ENCODE results near the gene TADA3. TPM values are rescaled to one million over a fixed set of nuclear protein-coding genes. Genes with fewer than 3 reads are reported as not detected.

Gene TADA3
- total and polyA plus RNA-seq, 2 experiments from 2014 or later: 29.1 to 61.7 TPM

DNA sequence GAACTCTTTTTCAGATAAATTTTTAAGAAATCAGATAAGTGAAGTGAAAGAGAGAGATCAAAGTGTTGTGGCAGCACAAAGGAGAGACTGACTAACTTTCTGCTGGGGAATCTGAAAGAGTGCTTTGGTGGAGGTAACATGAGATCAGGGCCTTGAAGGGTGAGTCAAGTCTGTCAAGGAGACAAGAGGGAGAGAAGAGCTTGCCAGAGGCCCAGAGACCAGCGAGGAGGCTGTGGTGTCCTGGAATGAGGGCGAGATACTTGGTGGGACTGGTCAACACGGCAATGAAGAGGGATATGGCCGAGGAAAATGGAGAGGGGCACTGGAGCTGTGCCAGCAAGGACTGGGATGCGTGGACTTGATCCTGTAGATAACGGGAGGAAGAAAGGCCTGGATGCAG lies 4.6 kb downstream of the TADA3 start (continued):
- TF ChIP-seq, protein P1, sequence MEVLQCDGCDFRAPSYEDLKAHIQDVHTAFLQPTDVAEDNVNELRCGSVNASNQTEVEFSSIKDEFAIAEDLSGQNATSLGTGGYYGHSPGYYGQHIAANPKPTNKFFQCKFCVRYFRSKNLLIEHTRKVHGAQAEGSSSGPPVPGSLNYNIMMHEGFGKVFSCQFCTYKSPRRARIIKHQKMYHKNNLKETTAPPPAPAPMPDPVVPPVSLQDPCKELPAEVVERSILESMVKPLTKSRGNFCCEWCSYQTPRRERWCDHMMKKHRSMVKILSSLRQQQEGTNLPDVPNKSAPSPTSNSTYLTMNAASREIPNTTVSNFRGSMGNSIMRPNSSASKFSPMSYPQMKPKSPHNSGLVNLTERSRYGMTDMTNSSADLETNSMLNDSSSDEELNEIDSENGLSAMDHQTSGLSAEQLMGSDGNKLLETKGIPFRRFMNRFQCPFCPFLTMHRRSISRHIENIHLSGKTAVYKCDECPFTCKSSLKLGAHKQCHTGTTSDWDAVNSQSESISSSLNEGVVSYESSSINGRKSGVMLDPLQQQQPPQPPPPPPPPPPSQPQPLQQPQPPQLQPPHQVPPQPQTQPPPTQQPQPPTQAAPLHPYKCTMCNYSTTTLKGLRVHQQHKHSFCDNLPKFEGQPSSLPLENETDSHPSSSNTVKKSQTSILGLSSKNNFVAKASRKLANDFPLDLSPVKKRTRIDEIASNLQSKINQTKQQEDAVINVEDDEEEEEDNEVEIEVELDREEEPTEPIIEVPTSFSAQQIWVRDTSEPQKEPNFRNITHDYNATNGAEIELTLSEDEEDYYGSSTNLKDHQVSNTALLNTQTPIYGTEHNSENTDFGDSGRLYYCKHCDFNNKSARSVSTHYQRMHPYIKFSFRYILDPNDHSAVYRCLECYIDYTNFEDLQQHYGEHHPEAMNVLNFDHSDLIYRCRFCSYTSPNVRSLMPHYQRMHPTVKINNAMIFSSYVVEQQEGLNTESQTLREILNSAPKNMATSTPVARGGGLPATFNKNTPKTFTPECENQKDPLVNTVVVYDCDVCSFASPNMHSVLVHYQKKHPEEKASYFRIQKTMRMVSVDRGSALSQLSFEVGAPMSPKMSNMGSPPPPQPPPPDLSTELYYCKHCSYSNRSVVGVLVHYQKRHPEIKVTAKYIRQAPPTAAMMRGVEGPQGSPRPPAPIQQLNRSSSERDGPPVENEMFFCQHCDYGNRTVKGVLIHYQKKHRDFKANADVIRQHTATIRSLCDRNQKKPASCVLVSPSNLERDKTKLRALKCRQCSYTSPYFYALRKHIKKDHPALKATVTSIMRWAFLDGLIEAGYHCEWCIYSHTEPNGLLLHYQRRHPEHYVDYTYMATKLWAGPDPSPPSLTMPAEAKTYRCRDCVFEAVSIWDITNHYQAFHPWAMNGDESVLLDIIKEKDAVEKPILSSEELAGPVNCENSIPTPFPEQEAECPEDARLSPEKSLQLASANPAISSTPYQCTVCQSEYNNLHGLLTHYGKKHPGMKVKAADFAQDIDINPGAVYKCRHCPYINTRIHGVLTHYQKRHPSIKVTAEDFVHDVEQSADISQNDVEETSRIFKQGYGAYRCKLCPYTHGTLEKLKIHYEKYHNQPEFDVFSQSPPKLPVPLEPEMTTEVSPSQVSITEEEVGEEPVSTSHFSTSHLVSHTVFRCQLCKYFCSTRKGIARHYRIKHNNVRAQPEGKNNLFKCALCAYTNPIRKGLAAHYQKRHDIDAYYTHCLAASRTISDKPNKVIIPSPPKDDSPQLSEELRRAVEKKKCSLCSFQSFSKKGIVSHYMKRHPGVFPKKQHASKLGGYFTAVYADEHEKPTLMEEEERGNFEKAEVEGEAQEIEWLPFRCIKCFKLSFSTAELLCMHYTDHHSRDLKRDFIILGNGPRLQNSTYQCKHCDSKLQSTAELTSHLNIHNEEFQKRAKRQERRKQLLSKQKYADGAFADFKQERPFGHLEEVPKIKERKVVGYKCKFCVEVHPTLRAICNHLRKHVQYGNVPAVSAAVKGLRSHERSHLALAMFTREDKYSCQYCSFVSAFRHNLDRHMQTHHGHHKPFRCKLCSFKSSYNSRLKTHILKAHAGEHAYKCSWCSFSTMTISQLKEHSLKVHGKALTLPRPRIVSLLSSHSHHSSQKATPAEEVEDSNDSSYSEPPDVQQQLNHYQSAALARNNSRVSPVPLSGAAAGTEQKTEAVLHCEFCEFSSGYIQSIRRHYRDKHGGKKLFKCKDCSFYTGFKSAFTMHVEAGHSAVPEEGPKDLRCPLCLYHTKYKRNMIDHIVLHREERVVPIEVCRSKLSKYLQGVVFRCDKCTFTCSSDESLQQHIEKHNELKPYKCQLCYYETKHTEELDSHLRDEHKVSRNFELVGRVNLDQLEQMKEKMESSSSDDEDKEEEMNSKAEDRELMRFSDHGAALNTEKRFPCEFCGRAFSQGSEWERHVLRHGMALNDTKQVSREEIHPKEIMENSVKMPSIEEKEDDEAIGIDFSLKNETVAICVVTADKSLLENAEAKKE (CRISPR knock-in tag; IDR thresholded peaks at IDR 0.05): no peak
- no peak for TF ChIP-seq POLR2AphosphoS5 (IDR thresholded peaks at IDR 0.05; ENCODE audit: low read depth)
- TF ChIP-seq, protein P2, sequence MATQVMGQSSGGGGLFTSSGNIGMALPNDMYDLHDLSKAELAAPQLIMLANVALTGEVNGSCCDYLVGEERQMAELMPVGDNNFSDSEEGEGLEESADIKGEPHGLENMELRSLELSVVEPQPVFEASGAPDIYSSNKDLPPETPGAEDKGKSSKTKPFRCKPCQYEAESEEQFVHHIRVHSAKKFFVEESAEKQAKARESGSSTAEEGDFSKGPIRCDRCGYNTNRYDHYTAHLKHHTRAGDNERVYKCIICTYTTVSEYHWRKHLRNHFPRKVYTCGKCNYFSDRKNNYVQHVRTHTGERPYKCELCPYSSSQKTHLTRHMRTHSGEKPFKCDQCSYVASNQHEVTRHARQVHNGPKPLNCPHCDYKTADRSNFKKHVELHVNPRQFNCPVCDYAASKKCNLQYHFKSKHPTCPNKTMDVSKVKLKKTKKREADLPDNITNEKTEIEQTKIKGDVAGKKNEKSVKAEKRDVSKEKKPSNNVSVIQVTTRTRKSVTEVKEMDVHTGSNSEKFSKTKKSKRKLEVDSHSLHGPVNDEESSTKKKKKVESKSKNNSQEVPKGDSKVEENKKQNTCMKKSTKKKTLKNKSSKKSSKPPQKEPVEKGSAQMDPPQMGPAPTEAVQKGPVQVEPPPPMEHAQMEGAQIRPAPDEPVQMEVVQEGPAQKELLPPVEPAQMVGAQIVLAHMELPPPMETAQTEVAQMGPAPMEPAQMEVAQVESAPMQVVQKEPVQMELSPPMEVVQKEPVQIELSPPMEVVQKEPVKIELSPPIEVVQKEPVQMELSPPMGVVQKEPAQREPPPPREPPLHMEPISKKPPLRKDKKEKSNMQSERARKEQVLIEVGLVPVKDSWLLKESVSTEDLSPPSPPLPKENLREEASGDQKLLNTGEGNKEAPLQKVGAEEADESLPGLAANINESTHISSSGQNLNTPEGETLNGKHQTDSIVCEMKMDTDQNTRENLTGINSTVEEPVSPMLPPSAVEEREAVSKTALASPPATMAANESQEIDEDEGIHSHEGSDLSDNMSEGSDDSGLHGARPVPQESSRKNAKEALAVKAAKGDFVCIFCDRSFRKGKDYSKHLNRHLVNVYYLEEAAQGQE (IDR thresholded peaks at IDR 0.05; ENCODE audit: unreplicated experiment): no peak

DNA sequence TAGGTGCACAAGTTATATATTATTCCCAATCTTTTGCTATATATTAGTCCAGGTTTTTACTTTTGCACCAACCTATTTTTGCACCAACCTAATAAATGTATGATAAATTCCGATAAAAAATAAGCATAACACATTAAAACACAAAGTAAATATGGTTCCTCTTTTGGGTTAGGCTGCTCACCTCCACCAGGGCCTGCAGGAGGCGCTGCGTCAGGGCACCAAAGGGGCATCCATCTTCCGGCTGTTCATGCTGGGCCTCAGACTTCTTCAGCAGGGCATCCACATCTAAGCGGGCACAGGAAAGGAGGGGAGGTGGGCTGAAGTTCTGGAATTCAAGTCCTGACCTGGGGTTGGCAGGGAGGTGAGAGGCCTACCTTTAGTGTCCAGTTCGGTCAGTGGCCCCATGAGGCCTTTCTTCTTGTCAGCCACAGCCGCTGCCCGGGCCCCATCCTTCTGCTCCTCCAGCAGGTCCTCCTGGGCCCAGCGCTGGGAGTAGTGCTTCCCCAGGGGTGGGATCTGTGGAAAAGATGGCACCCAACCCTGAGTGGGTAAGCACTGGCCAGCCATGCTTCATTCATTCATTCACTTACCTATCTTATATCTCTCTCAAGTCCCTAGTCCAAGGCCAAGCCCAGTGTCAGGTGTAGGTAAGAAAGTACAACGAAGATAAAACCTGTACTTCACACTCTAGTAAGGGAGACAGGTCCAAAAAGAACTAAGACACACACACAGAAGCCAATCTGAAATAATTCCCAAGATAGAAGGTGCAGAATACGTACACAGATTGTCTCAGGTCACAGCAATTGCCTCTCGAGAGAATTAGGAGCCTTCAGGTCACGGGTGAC lies 5.2 kb downstream of the TADA3 start:
- no peaks in the 10 kb centered on the region for H3K27me3 ChIP-seq (ENCODE audit: insufficient read depth)
- no peak overlapping the region for H3K4me2 ChIP-seq
- H3K4me3 ChIP-seq: no peak overlapping the region
- H3K36me3 ChIP-seq (ENCODE audit: insufficient read depth): peaks cover 10% of the 10 kb centered on the region; the same call in 1 of the 2 replicates
- no peak overlapping the region for H3K27ac Mint-ChIP-seq
- no peaks in the 10 kb centered on the region for H4K20me1 ChIP-seq (replicated peaks; ENCODE audit: insufficient read depth)
- H3K9me2 ChIP-seq (ENCODE audit: insufficient read depth): no peaks in the 10 kb centered on the region
- peak; percentile 63 for ATAC-seq
- 0 out of 2 replicates have a peak, but pooled peaks cover 8% of the 10 kb centered on the region for H3F3A ChIP-seq (replicated peaks; ENCODE audit: low read depth)
- no peak overlapping the region for H3K4me3 Mint-ChIP-seq
- TF ChIP-seq, protein P3, sequence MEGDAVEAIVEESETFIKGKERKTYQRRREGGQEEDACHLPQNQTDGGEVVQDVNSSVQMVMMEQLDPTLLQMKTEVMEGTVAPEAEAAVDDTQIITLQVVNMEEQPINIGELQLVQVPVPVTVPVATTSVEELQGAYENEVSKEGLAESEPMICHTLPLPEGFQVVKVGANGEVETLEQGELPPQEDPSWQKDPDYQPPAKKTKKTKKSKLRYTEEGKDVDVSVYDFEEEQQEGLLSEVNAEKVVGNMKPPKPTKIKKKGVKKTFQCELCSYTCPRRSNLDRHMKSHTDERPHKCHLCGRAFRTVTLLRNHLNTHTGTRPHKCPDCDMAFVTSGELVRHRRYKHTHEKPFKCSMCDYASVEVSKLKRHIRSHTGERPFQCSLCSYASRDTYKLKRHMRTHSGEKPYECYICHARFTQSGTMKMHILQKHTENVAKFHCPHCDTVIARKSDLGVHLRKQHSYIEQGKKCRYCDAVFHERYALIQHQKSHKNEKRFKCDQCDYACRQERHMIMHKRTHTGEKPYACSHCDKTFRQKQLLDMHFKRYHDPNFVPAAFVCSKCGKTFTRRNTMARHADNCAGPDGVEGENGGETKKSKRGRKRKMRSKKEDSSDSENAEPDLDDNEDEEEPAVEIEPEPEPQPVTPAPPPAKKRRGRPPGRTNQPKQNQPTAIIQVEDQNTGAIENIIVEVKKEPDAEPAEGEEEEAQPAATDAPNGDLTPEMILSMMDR (conservative IDR thresholded peaks at IDR 0.05; ENCODE audit: low read depth in 2 of 2): peak; percentile 74 to 88
- TF ChIP-seq, protein P2 (IDR thresholded peaks at IDR 0.05; ENCODE audit: unreplicated experiment): no peak
- no peaks in the 10 kb centered on the region for H3K9me3 Mint-ChIP-seq
- H3K4me1 ChIP-seq (ENCODE audit: insufficient read depth): no peaks in the 10 kb centered on the region; the same call in 1 of the 2 replicates
- peaks cover 74% of the 10 kb centered on the region for H3K36me3 Mint-ChIP-seq (ENCODE audit: low read depth)
- H3K79me2 ChIP-seq (replicated peaks; ENCODE audit: insufficient read depth): no peaks in the 10 kb centered on the region
- H2AFZ ChIP-seq: no peak overlapping the region
- 0 out of 2 replicates have a peak overlapping the region, but pooled peaks have one; percentile 45 for H3K27ac ChIP-seq (ENCODE audit: low read depth)
- H3K4me1 Mint-ChIP-seq: peaks cover 4% of the 10 kb centered on the region
- DNase-seq (ENCODE audit: low spot score): peak; percentile 41
- peaks cover 3% of the 10 kb centered on the region for H3K27me3 Mint-ChIP-seq (ENCODE audit: insufficient read depth, low read depth, poor library complexity)

Measured in GM23338 (cell line).